GM23338 (cell line): ENCODE data around the gene LGALS14. TPM values are rescaled to one million over a fixed set of nuclear protein-coding genes. Genes with fewer than 3 reads are reported as not detected.

ENCODE experiments used
- ATAC-seq: fragments of 200-7000 bp; cut with Tn5 transposase; 3 replicates; pipeline ENCODE4 v1.9.1; 2020
- DNase-seq: peaks from one replicate; pipeline ENCODE4 v3.0.0-alpha.2; 2015; ENCODE audit warnings: low spot score
- H2AFZ ChIP-seq: fragments of 200-600 bp; sonication (generic); 2 replicates; pipeline ENCODE4 v1.8.0; 2016; ENCODE audit warnings: antibody characterized with exemption, mild to moderate bottlenecking, moderate library complexity
- H3F3A ChIP-seq: fragments of 200-600 bp; sonication (generic); replicated peaks from 2 replicates; pipeline ENCODE4 v1.8.0; 2017; ENCODE audit warnings: antibody characterized with exemption, mixed run types, low read depth
- H3K27ac ChIP-seq: fragments of 200-600 bp; sonication (generic); 2 replicates; pipeline ENCODE4 v1.6.1; 2016; ENCODE audit warnings: low read depth
- H3K27me3 ChIP-seq: fragments of 200-600 bp; sonication (generic); 2 replicates; pipeline ENCODE4 v1.8.0; 2016; ENCODE audit warnings: mild to moderate bottlenecking, mixed run types, moderate library complexity; ENCODE audit not compliant: insufficient read depth
- H3K36me3 ChIP-seq: fragments of 200-600 bp; sonication (generic); 2 replicates; pipeline ENCODE4 v1.8.0; 2016; ENCODE audit warnings: mild to moderate bottlenecking; ENCODE audit not compliant: insufficient read depth
- H3K4me1 ChIP-seq: fragments of 200-600 bp; sonication (generic); 2 replicates; pipeline ENCODE4 v1.8.0; 2016; ENCODE audit warnings: mild to moderate bottlenecking, moderate library complexity; ENCODE audit not compliant: insufficient read depth
- H3K4me2 ChIP-seq: fragments of 200-600 bp; sonication (generic); 2 replicates; pipeline ENCODE4 v1.7.1; 2017; ENCODE audit warnings: mixed run types
- H3K4me3 ChIP-seq: fragments of 200-600 bp; sonication (generic); 2 replicates; pipeline ENCODE4 v1.6.1; 2016; ENCODE audit warnings: mixed run types
- H3K79me2 ChIP-seq: fragments of 200-600 bp; sonication (generic); replicated peaks from 2 replicates; pipeline ENCODE4 v1.8.0; 2017; ENCODE audit warnings: mild to moderate bottlenecking; ENCODE audit not compliant: insufficient read depth
- H3K9me2 ChIP-seq: fragments of 200-600 bp; sonication (generic); 2 replicates; pipeline ENCODE4 v1.8.0; 2017; ENCODE audit not compliant: insufficient read depth
- H4K20me1 ChIP-seq: fragments of 200-600 bp; sonication (generic); replicated peaks from 2 replicates; pipeline ENCODE4 v1.8.0; 2017; ENCODE audit warnings: mild to moderate bottlenecking; ENCODE audit not compliant: insufficient read depth
- H3K27ac Mint-ChIP-seq: 2 replicates; pipeline ENCODE4 v1.8.0; 2020; ENCODE audit warnings: inconsistent platforms, mild to moderate bottlenecking, moderate library complexity, mixed read lengths
- H3K27me3 Mint-ChIP-seq: 3 replicates; pipeline ENCODE4 v1.8.0; 2022; ENCODE audit warnings: low read depth, mild to moderate bottlenecking, moderate library complexity, mixed read lengths, inconsistent platforms; ENCODE audit not compliant: insufficient read depth, poor library complexity
- H3K36me3 Mint-ChIP-seq: 3 replicates; pipeline ENCODE4 v1.8.0; 2021; ENCODE audit warnings: low read depth, mild to moderate bottlenecking, inconsistent platforms, moderate library complexity, mixed read lengths
- H3K4me1 Mint-ChIP-seq: 3 replicates; pipeline ENCODE4 v1.8.0; 2020; ENCODE audit warnings: mild to moderate bottlenecking, inconsistent platforms, mixed read lengths
- H3K4me3 Mint-ChIP-seq: 3 replicates; pipeline ENCODE4 v1.8.0; 2021; ENCODE audit warnings: moderate library complexity, mild to moderate bottlenecking, inconsistent platforms, mixed read lengths
- H3K9me3 Mint-ChIP-seq: 3 replicates; pipeline ENCODE4 v1.8.0; 2020; ENCODE audit warnings: moderate library complexity, mild to moderate bottlenecking, inconsistent platforms, mixed read lengths
- CREB1 ChIP-seq: fragments of 250-450 bp; sonication (Bioruptor Pico); IDR thresholded peaks from 2 replicates; pipeline ENCODE4 v1.5.0; 2020; ENCODE audit warnings: low read depth, mild to moderate bottlenecking, moderate library complexity
- JUNB ChIP-seq: IDR thresholded peaks from one replicate; pipeline ENCODE4 v1.6.1; 2016; ENCODE audit warnings: antibody characterized with exemption; ENCODE audit not compliant: unreplicated experiment
- POLR2AphosphoS5 ChIP-seq: IDR thresholded peaks from 2 replicates; pipeline ENCODE4 v1.6.1; 2016; ENCODE audit warnings: antibody characterized with exemption, low read depth
- ZNF114 ChIP-seq: fragments of 250-450 bp; sonication (Bioruptor Pico); IDR thresholded peaks from 2 replicates; pipeline ENCODE4 v1.5.0; 2020; ENCODE audit warnings: mild to moderate bottlenecking, moderate library complexity
- ZNF331 ChIP-seq: fragments of 250-450 bp; sonication (Bioruptor Pico); IDR thresholded peaks from 2 replicates; pipeline ENCODE4 v1.5.0; 2020; ENCODE audit warnings: low read depth, mild to moderate bottlenecking, moderate library complexity
- polyA plus RNA-seq: library from polyadenylated mRNA; unstranded; fragments of >200 nt; fragmentation: Nextera tagmentation; extraction: Ambion mirVana; gene quantifications from 2 replicates; pipeline ENCODE4 v1.2.1, GENCODE V29; 2016
- total RNA-seq: library from RNA; depleted of rRNA; stranded (reverse); fragments of >200 nt; shearing (Covaris generic); gene quantifications from 2 replicates; pipeline ENCODE4 v1.2.3, GENCODE V29; 2014
- TF ChIP-seq, protein P1 (sequence below): fragments of 250-450 bp; sonication (Bioruptor Pico); IDR thresholded peaks from 2 replicates; pipeline ENCODE4 v1.5.0; 2020; ENCODE audit warnings: mild to moderate bottlenecking, moderate library complexity
- TF ChIP-seq, protein P2 (sequence below), 2 experiments: fragments of 200-600 bp in 1 of 2; sonication (generic) in 1 of 2; conservative IDR thresholded peaks; 2 replicates each; pipeline versions ENCODE4 v1.5.1 to v1.6.1; 2016 to 2017; ENCODE audit warnings: antibody characterized with exemption in 2 of 2, low read depth in 2 of 2, mild to moderate bottlenecking in 2 of 2, moderate library complexity in 1 of 2
- TF ChIP-seq, protein P3 (sequence below): IDR thresholded peaks from one replicate; pipeline ENCODE4 v1.6.1; 2018; ENCODE audit warnings: antibody characterized with exemption; ENCODE audit not compliant: unreplicated experiment
- TF ChIP-seq, protein P4 (sequence below): IDR thresholded peaks from 2 replicates; pipeline ENCODE4 v1.6.1; 2016; ENCODE audit warnings: antibody characterized with exemption

The LGALS14 gene
- total and polyA plus RNA-seq, 2 experiments from 2014 or later: not detected

DNA sequence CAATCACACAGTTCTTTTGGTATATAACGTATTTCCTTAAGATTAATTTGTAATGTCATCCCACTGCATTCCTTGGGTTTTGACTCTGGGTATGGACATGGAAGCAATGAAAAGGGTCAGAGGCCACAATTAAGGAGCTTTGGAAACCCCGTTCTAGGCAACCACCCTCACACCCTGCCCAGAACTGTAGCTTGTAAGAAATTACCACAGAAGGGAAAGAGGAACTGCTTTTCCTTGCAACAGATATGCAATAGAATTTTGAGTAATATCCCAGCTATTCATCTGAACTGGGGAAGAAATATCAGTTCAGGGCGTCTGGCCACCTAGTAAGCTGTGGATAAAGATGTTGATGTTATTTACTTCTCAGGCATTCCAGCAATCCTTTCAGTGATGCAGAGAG, 34.5 kb downstream of the LGALS14 start (continued):
- TF ChIP-seq, protein P1, sequence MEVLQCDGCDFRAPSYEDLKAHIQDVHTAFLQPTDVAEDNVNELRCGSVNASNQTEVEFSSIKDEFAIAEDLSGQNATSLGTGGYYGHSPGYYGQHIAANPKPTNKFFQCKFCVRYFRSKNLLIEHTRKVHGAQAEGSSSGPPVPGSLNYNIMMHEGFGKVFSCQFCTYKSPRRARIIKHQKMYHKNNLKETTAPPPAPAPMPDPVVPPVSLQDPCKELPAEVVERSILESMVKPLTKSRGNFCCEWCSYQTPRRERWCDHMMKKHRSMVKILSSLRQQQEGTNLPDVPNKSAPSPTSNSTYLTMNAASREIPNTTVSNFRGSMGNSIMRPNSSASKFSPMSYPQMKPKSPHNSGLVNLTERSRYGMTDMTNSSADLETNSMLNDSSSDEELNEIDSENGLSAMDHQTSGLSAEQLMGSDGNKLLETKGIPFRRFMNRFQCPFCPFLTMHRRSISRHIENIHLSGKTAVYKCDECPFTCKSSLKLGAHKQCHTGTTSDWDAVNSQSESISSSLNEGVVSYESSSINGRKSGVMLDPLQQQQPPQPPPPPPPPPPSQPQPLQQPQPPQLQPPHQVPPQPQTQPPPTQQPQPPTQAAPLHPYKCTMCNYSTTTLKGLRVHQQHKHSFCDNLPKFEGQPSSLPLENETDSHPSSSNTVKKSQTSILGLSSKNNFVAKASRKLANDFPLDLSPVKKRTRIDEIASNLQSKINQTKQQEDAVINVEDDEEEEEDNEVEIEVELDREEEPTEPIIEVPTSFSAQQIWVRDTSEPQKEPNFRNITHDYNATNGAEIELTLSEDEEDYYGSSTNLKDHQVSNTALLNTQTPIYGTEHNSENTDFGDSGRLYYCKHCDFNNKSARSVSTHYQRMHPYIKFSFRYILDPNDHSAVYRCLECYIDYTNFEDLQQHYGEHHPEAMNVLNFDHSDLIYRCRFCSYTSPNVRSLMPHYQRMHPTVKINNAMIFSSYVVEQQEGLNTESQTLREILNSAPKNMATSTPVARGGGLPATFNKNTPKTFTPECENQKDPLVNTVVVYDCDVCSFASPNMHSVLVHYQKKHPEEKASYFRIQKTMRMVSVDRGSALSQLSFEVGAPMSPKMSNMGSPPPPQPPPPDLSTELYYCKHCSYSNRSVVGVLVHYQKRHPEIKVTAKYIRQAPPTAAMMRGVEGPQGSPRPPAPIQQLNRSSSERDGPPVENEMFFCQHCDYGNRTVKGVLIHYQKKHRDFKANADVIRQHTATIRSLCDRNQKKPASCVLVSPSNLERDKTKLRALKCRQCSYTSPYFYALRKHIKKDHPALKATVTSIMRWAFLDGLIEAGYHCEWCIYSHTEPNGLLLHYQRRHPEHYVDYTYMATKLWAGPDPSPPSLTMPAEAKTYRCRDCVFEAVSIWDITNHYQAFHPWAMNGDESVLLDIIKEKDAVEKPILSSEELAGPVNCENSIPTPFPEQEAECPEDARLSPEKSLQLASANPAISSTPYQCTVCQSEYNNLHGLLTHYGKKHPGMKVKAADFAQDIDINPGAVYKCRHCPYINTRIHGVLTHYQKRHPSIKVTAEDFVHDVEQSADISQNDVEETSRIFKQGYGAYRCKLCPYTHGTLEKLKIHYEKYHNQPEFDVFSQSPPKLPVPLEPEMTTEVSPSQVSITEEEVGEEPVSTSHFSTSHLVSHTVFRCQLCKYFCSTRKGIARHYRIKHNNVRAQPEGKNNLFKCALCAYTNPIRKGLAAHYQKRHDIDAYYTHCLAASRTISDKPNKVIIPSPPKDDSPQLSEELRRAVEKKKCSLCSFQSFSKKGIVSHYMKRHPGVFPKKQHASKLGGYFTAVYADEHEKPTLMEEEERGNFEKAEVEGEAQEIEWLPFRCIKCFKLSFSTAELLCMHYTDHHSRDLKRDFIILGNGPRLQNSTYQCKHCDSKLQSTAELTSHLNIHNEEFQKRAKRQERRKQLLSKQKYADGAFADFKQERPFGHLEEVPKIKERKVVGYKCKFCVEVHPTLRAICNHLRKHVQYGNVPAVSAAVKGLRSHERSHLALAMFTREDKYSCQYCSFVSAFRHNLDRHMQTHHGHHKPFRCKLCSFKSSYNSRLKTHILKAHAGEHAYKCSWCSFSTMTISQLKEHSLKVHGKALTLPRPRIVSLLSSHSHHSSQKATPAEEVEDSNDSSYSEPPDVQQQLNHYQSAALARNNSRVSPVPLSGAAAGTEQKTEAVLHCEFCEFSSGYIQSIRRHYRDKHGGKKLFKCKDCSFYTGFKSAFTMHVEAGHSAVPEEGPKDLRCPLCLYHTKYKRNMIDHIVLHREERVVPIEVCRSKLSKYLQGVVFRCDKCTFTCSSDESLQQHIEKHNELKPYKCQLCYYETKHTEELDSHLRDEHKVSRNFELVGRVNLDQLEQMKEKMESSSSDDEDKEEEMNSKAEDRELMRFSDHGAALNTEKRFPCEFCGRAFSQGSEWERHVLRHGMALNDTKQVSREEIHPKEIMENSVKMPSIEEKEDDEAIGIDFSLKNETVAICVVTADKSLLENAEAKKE (CRISPR knock-in tag): no peak
- no peak for TF ChIP-seq ZNF331 (CRISPR knock-in tag)
- TF ChIP-seq, protein P2, sequence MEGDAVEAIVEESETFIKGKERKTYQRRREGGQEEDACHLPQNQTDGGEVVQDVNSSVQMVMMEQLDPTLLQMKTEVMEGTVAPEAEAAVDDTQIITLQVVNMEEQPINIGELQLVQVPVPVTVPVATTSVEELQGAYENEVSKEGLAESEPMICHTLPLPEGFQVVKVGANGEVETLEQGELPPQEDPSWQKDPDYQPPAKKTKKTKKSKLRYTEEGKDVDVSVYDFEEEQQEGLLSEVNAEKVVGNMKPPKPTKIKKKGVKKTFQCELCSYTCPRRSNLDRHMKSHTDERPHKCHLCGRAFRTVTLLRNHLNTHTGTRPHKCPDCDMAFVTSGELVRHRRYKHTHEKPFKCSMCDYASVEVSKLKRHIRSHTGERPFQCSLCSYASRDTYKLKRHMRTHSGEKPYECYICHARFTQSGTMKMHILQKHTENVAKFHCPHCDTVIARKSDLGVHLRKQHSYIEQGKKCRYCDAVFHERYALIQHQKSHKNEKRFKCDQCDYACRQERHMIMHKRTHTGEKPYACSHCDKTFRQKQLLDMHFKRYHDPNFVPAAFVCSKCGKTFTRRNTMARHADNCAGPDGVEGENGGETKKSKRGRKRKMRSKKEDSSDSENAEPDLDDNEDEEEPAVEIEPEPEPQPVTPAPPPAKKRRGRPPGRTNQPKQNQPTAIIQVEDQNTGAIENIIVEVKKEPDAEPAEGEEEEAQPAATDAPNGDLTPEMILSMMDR (conservative IDR thresholded peaks at IDR 0.05; ENCODE audit: low read depth in 2 of 2): no peak
- no peak for TF ChIP-seq JUNB
- no peak for TF ChIP-seq CREB1
- no peak for TF ChIP-seq ZNF114 (CRISPR knock-in tag)

DNA sequence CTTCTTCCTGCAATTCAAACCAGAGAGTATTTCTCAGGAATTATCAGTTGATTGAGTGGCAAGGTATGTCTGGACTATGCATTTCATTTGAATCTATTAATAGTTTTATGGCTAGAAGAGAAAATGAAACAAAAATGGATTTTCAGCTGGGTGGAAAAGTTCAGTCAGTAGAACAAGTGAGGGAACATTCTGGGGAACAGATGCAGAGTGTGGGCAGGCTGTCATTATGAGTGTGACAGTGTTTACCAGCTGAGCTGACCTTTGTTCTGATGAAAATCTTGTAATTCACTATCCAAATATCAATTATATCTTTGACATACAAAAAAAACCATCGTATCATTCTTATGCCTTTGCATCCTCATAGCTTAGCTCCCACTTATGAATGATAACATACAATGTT, 36.1 kb downstream of the LGALS14 start:
- H3K79me2 ChIP-seq: no peaks in the 10 kb centered on the region
- no peaks in the 10 kb centered on the region for H3K27me3 ChIP-seq
- Mint-ChIP-seq H3K4me3 (no peak overlapping the region), H3K27me3 (peaks cover 2% of the 10 kb centered on the region), H3K36me3 (no peaks in the 10 kb centered on the region), H3K4me1 (no peaks in the 10 kb centered on the region), H3K27ac (no peak overlapping the region), H3K9me3 (no peaks in the 10 kb centered on the region)
- no peak overlapping the region for H3K4me2 ChIP-seq
- H3K4me1 ChIP-seq: 0 out of 2 replicates have a peak, but pooled peaks cover 12% of the 10 kb centered on the region
- H3K27ac ChIP-seq: no peak overlapping the region
- H3K36me3 ChIP-seq: no peaks in the 10 kb centered on the region
- no peaks in the 10 kb centered on the region for H4K20me1 ChIP-seq
- no peak overlapping the region for H3K4me3 ChIP-seq
- ATAC-seq (no peak), DNase-seq (no peak)
- H2AFZ ChIP-seq: no peak overlapping the region
- no peaks in the 10 kb centered on the region for H3K9me2 ChIP-seq
- no peaks in the 10 kb centered on the region for H3F3A ChIP-seq
- TF ChIP-seq, protein P3, sequence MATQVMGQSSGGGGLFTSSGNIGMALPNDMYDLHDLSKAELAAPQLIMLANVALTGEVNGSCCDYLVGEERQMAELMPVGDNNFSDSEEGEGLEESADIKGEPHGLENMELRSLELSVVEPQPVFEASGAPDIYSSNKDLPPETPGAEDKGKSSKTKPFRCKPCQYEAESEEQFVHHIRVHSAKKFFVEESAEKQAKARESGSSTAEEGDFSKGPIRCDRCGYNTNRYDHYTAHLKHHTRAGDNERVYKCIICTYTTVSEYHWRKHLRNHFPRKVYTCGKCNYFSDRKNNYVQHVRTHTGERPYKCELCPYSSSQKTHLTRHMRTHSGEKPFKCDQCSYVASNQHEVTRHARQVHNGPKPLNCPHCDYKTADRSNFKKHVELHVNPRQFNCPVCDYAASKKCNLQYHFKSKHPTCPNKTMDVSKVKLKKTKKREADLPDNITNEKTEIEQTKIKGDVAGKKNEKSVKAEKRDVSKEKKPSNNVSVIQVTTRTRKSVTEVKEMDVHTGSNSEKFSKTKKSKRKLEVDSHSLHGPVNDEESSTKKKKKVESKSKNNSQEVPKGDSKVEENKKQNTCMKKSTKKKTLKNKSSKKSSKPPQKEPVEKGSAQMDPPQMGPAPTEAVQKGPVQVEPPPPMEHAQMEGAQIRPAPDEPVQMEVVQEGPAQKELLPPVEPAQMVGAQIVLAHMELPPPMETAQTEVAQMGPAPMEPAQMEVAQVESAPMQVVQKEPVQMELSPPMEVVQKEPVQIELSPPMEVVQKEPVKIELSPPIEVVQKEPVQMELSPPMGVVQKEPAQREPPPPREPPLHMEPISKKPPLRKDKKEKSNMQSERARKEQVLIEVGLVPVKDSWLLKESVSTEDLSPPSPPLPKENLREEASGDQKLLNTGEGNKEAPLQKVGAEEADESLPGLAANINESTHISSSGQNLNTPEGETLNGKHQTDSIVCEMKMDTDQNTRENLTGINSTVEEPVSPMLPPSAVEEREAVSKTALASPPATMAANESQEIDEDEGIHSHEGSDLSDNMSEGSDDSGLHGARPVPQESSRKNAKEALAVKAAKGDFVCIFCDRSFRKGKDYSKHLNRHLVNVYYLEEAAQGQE: no peak
- TF ChIP-seq POLR2AphosphoS5 (no peak), CREB1 (no peak), JUNB (no peak), ZNF331 (CRISPR knock-in tag) (no peak), ZNF114 (CRISPR knock-in tag) (no peak)
- TF ChIP-seq, protein P2 (conservative IDR thresholded peaks at IDR 0.05; ENCODE audit: low read depth in 2 of 2): no peak
- TF ChIP-seq, protein P4, sequence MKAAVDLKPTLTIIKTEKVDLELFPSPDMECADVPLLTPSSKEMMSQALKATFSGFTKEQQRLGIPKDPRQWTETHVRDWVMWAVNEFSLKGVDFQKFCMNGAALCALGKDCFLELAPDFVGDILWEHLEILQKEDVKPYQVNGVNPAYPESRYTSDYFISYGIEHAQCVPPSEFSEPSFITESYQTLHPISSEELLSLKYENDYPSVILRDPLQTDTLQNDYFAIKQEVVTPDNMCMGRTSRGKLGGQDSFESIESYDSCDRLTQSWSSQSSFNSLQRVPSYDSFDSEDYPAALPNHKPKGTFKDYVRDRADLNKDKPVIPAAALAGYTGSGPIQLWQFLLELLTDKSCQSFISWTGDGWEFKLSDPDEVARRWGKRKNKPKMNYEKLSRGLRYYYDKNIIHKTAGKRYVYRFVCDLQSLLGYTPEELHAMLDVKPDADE: no peak
